Neural crest cell (in vitro differentiated cells): Measurements from ENCODE around the gene CLTCL1. TPM values are rescaled to one million over a fixed set of nuclear protein-coding genes. Genes with fewer than 3 reads are reported as not detected.
"Not testable (repeated sequence)": the region's sequence is repeated elsewhere in the genome, so short reads cannot be mapped to it uniquely, and the experiment has no call there.

ENCODE experiments used
- DNase-seq: peaks from one replicate; pipeline ENCODE4 v3.0.0; 2021; ENCODE audit warnings: low read depth, mixed read lengths, low spot score
- H3K27ac Mint-ChIP-seq: one replicate; pipeline ENCODE4 v1.8.0; 2021; ENCODE audit warnings: mild to moderate bottlenecking, mixed read lengths; ENCODE audit not compliant: unreplicated experiment
- H3K27me3 Mint-ChIP-seq: 2 replicates; pipeline ENCODE4 v1.8.0; 2021; ENCODE audit warnings: low read depth, mild to moderate bottlenecking, mixed read lengths
- H3K36me3 Mint-ChIP-seq: 2 replicates; pipeline ENCODE4 v1.8.0; 2021; ENCODE audit warnings: low read depth, mild to moderate bottlenecking, mixed read lengths
- H3K4me1 Mint-ChIP-seq: 2 replicates; pipeline ENCODE4 v1.8.0; 2021; ENCODE audit warnings: mixed read lengths
- H3K4me3 Mint-ChIP-seq: one replicate; pipeline ENCODE4 v1.8.0; 2021; ENCODE audit warnings: mild to moderate bottlenecking, mixed read lengths
- H3K9me3 Mint-ChIP-seq: 2 replicates; pipeline ENCODE4 v1.8.0; 2021; ENCODE audit warnings: mixed read lengths
- CTCF ChIP-seq: fragments of 200-600 bp; sonication (generic); conservative IDR thresholded peaks from 2 replicates; pipeline ENCODE4 v1.5.0; 2021; ENCODE audit warnings: antibody characterized with exemption, mild to moderate bottlenecking
- total RNA-seq: library from RNA; stranded (reverse); gene quantifications from 2 replicates; pipeline ENCODE4 v1.2.1, GENCODE V29; 2021

Gene CLTCL1
- total RNA-seq, 1 donor from 2014 or later, result 7.2 TPM

GRCh38 chr22:19266547-19267086 lies 24.9 kb downstream of the CLTCL1 start:
- H3K27ac Mint-ChIP-seq, result no peak overlapping the region
- no peaks in the 10 kb centered on the region for H3K27me3 Mint-ChIP-seq
- no peaks in the 10 kb centered on the region for H3K4me1 Mint-ChIP-seq
- no peak for TF ChIP-seq CTCF
- peaks cover 14% of the 10 kb centered on the region for H3K36me3 Mint-ChIP-seq
- H3K9me3 Mint-ChIP-seq, result peaks cover 9% of the 10 kb centered on the region
- DNase-seq, result no peak
- H3K4me3 Mint-ChIP-seq, result no peak overlapping the region

DNA sequence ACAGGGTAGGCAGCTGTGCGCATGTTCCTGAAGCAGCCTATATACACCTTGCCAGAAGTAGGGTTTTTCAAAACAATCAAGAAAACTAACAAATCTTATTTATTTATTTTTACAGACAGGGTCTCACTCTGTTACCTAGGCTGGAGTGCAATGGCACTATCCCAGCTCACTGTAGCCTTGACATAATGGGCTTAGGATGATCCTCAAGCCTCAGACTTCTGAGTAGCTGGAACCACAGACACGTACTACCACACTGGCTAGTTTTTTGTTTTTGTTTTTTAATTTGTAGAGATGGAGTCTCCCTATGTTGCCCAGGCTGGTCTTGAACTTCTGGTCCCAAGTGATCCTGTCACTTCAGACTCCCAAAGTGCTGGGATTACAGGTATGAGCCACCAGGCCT lies 25.7 kb downstream of the CLTCL1 start:
- Mint-ChIP-seq H3K4me1 (no peaks in the 10 kb centered on the region), H3K36me3 (peaks cover 18% of the 10 kb centered on the region), H3K27me3 (no peaks in the 10 kb centered on the region), H3K27ac (no peak overlapping the region), H3K4me3 (no peak overlapping the region), H3K9me3 (peaks cover 10% of the 10 kb centered on the region)
- DNase-seq, result no peak
- no peak for TF ChIP-seq CTCF

GRCh38 chr22:19260804-19261203 lies 30.7 kb downstream of the CLTCL1 start:
- no peaks in the 10 kb centered on the region for H3K27me3 Mint-ChIP-seq
- no peak for TF ChIP-seq CTCF
- no peak overlapping the region for H3K27ac Mint-ChIP-seq
- no peaks in the 10 kb centered on the region for H3K4me1 Mint-ChIP-seq
- no peak overlapping the region for H3K4me3 Mint-ChIP-seq
- no peak for DNase-seq
- H3K9me3 Mint-ChIP-seq, result peaks cover 12% of the 10 kb centered on the region
- peaks cover 30% of the 10 kb centered on the region for H3K36me3 Mint-ChIP-seq

- Mint-ChIP-seq H3K36me3 (peaks cover 30% of the 10 kb centered on the region), H3K9me3 (peaks cover 12% of the 10 kb centered on the region), H3K27ac (no peak overlapping the region), H3K4me1 (no peaks in the 10 kb centered on the region), H3K27me3 (no peaks in the 10 kb centered on the region), H3K4me3 (no peak overlapping the region)
- TF ChIP-seq CTCF, result no peak
- no peak for DNase-seq
Measured at GRCh38 chr22:19260194-19260593, 31.3 kb downstream of the CLTCL1 start.

- H3K27ac Mint-ChIP-seq, H3K4me1 Mint-ChIP-seq, H3K27me3 Mint-ChIP-seq, H3K4me3 Mint-ChIP-seq, DNase-seq: not testable (repeated sequence)
- Mint-ChIP-seq H3K36me3 (peaks cover 31% of the 10 kb centered on the region), H3K9me3 (peaks cover 15% of the 10 kb centered on the region)
Measured at GRCh38 chr22:19258968-19259288, 32.6 kb downstream of the CLTCL1 start.

- Mint-ChIP-seq H3K36me3 (peaks cover 33% of the 10 kb centered on the region), H3K9me3 (peaks cover 15% of the 10 kb centered on the region), H3K27me3 (no peaks in the 10 kb centered on the region)
Measured at GRCh38 chr22:19258371-19258770, 33.1 kb downstream of the CLTCL1 start.

GRCh38 chr22:19256362-19256761 lies 35.2 kb downstream of the CLTCL1 start:
- H3K27ac Mint-ChIP-seq, H3K4me3 Mint-ChIP-seq, H3K4me1 Mint-ChIP-seq, DNase-seq, H3K27me3 Mint-ChIP-seq: not testable (repeated sequence)
- H3K9me3 Mint-ChIP-seq, result peaks cover 18% of the 10 kb centered on the region
- peaks cover 36% of the 10 kb centered on the region for H3K36me3 Mint-ChIP-seq

More at GRCh38 chr22:19258371-19258770, 33.1 kb downstream of the CLTCL1 start:
- no peak for DNase-seq
- Mint-ChIP-seq H3K4me1 (no peaks in the 10 kb centered on the region), H3K4me3 (no peak overlapping the region), H3K27ac (peak overlapping the region; percentile 6)
- no peak for TF ChIP-seq CTCF
